Diencephalon (tissue), 1 donor: Measurements from ENCODE around the gene MRLN. TPM values are rescaled to one million over a fixed set of nuclear protein-coding genes. Genes with fewer than 3 reads are reported as not detected.

Experiments used
- total RNA-seq: library from RNA; depleted of rRNA; stranded (reverse); fragments of >200 nt; gene quantifications from one replicate; pipeline ENCODE4 v1.2.3, GENCODE V29; 2014

The MRLN gene
- total RNA-seq, result 0.69 TPM

GRCh38 chr10:59753267-59753666 lies at the start of gene MRLN:
TSS of gene MRLN (minus strand) at chr10:59753455.

DNA sequence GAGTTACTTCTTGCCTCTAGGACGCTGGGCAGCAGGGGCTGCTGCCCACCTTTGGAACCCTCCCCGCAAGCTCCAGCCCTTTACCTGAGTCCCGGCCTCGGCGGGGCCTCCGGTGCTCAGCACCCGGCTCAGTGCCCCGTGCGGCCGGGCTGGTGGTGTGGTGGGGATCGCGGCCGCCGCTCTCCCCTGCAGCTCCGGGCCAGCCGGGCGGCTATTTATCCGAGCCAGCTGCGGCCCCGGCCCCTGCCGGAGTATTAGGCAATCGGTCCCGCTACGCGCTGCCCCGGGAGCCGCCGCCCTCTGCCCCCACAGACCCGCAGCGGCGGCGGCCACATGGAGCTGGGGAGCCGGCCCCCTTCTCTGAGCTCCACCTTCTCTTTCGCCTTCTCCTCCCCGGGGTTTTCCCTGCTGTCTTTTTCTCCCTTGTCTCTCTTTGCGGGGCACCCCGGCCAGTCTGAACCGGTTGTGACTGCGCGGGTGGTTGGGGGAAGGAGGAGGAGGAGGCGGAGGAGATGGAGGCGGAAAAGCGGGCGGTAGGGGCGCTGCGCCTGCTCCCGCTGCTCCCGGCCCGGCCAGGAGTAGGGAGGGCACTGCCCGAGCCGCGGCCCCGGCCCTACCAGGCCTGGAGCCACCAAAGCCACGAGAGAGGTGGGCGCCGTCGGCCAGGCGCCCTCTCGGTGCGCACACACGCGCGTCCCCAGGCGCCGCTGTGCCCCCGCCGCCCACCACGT lies 43.7 kb downstream of the MRLN start, which contains the start of gene SLC16A9:
SLC16A9 (minus strand) TSS at position 456 of the 731 bp plus-strand sequence. CDS start 25,559 bp downstream, outside the sequence.

Other genes starting within 250 kb of the MRLN start
- gene SLC16A9, start 43.6 kb downstream of the MRLN start, total RNA-seq, result 16.1 TPM
- 46.8 TPM for gene CCDC6, start 153.1 kb upstream of the MRLN start, total RNA-seq